ENCODE data around the gene SYT13.

Gene SYT13

GRCh38 chr11:45270946-45271716 lies 15.0 kb downstream of the SYT13 start:
- Histone ChIP-seq H3K4me3 (ENCODE audit: low read depth, low read length) (no peak overlapping the region), H3K27ac (no peak overlapping the region), H3K36me3 (replicated peaks) (no peaks in the 10 kb centered on the region), H3K27me3 (replicated peaks) (peaks cover 6% of the 10 kb centered on the region)
- DNase-seq: no peak
- in situ Hi-C loops (cut with HindIII; ENCODE audit: low pct_ligation_motif_present, low sequenced_read_pairs): no loop called here
- TF ChIP-seq CTCF (IDR thresholded peaks at IDR 0.05; ENCODE audit: low read depth, low read length, missing control alignments): no peak

- no peak for DNase-seq
- no peak overlapping the region for H3K4me3 ChIP-seq (ENCODE audit: low read depth, low read length)
- no peak overlapping the region for H3K27ac ChIP-seq
- in situ Hi-C loops (cut with HindIII; ENCODE audit: low pct_ligation_motif_present, low sequenced_read_pairs): no loop called here
- TF ChIP-seq CTCF (IDR thresholded peaks at IDR 0.05; ENCODE audit: low read depth, low read length, missing control alignments): no peak
- peaks cover 6% of the 10 kb centered on the region for H3K27me3 ChIP-seq (replicated peaks)
- H3K36me3 ChIP-seq (replicated peaks): no peaks in the 10 kb centered on the region
Measured at GRCh38 chr11:45269678-45270077, 16.5 kb downstream of the SYT13 start.

- Histone ChIP-seq H3K4me3 (ENCODE audit: low read depth, low read length) (no peak overlapping the region), H3K36me3 (replicated peaks) (no peaks in the 10 kb centered on the region)
- no peak for DNase-seq
Measured at GRCh38 chr11:45267652-45268299, 18.4 kb downstream of the SYT13 start.

GRCh38 chr11:45267052-45267451 lies 19.1 kb downstream of the SYT13 start:
- in situ Hi-C loops (cut with HindIII; ENCODE audit: low pct_ligation_motif_present, low sequenced_read_pairs): no loop called here
- no peak overlapping the region for H3K4me3 ChIP-seq (ENCODE audit: low read depth, low read length)
- no peak for DNase-seq
- H3K36me3 ChIP-seq (replicated peaks): no peaks in the 10 kb centered on the region
- peak; percentile 50 for TF ChIP-seq CTCF (IDR thresholded peaks at IDR 0.05; ENCODE audit: low read depth, low read length, missing control alignments)
- peaks cover 6% of the 10 kb centered on the region for H3K27me3 ChIP-seq (replicated peaks)
- no peak overlapping the region for H3K27ac ChIP-seq

More at GRCh38 chr11:45267652-45268299, 18.4 kb downstream of the SYT13 start:
- Histone ChIP-seq H3K27me3 (replicated peaks) (peaks cover 6% of the 10 kb centered on the region), H3K27ac (no peak overlapping the region)
- in situ Hi-C loops (cut with HindIII; ENCODE audit: low pct_ligation_motif_present, low sequenced_read_pairs): no loop called here
- no peak for TF ChIP-seq CTCF (IDR thresholded peaks at IDR 0.05; ENCODE audit: low read depth, low read length, missing control alignments)

- Histone ChIP-seq H3K27ac (no peak overlapping the region), H3K4me3 (ENCODE audit: low read depth, low read length) (no peak overlapping the region), H3K36me3 (replicated peaks) (no peaks in the 10 kb centered on the region), H3K27me3 (replicated peaks) (peaks cover 6% of the 10 kb centered on the region)
- TF ChIP-seq CTCF (IDR thresholded peaks at IDR 0.05; ENCODE audit: low read depth, low read length, missing control alignments): no peak
- no peak for DNase-seq
- in situ Hi-C loops (cut with HindIII; ENCODE audit: low pct_ligation_motif_present, low sequenced_read_pairs): no loop called here
Measured at GRCh38 chr11:45266676-45267020, 19.5 kb downstream of the SYT13 start.

All from brain microvascular endothelial cell (primary cell).